OCI-LY1 (cell line): ENCODE measurements around the gene CSRNP2.

Experiments
- H2AFZ ChIP-seq: fragments of 200-600 bp; sonication (generic), shearing (Covaris generic); 2 replicates; pipeline ENCODE4 v1.6.0; 2014; ENCODE audit warnings: antibody characterized with exemption, mild to moderate bottlenecking, low read length
- H3F3A ChIP-seq: fragments of 200-600 bp; sonication (generic), shearing (Covaris generic); 2 replicates; pipeline ENCODE4 v1.6.0; 2014; ENCODE audit warnings: mild to moderate bottlenecking, antibody characterized with exemption, low read length, moderate library complexity; ENCODE audit not compliant: insufficient read depth
- H3K27ac ChIP-seq: fragments of 200-600 bp; sonication (generic); 2 replicates; pipeline ENCODE4 v1.5.1; 2014; ENCODE audit warnings: low read length, mixed run types, mild to moderate bottlenecking, low read depth; ENCODE audit not compliant: poor library complexity, severe bottlenecking
- H3K27me3 ChIP-seq: fragments of 200-600 bp; sonication (generic); 2 replicates; pipeline ENCODE4 v1.6.0; 2014; ENCODE audit warnings: antibody characterized with exemption, mild to moderate bottlenecking, low read length, moderate library complexity; ENCODE audit not compliant: insufficient read depth
- H3K36me3 ChIP-seq: fragments of 200-600 bp; sonication (generic); 2 replicates; pipeline ENCODE4 v1.6.1; 2014; ENCODE audit warnings: mild to moderate bottlenecking, antibody characterized with exemption, low read length, moderate library complexity, mixed read lengths; ENCODE audit not compliant: insufficient read depth
- H3K4me1 ChIP-seq: fragments of 200-600 bp; sonication (generic); 2 replicates; pipeline ENCODE4 v1.5.1; 2014; ENCODE audit warnings: mild to moderate bottlenecking, low read length, moderate library complexity; ENCODE audit not compliant: insufficient read depth, severe bottlenecking
- H3K4me2 ChIP-seq: fragments of 200-600 bp; sonication (generic), shearing (Covaris generic); 2 replicates; pipeline ENCODE4 v1.6.1; 2014; ENCODE audit warnings: low read length
- H3K4me3 ChIP-seq: fragments of 200-600 bp; sonication (generic); 2 replicates; pipeline ENCODE4 v1.5.1; 2014; ENCODE audit warnings: low read length, low read depth, mild to moderate bottlenecking, mixed read lengths; ENCODE audit not compliant: poor library complexity, severe bottlenecking
- H3K79me2 ChIP-seq: fragments of 200-600 bp; shearing (Covaris generic); 2 replicates; pipeline ENCODE4 v1.6.1; 2016; ENCODE audit warnings: mixed run types, low read length, mixed read lengths; ENCODE audit not compliant: insufficient read depth
- H3K9ac ChIP-seq: fragments of 200-600 bp; sonication (generic), shearing (Covaris generic); 2 replicates; pipeline ENCODE4 v1.6.1; 2014; ENCODE audit warnings: mild to moderate bottlenecking, low read length, mixed read lengths
- H3K9me2 ChIP-seq: fragments of 200-600 bp; sonication (generic), shearing (Covaris generic); 2 replicates; pipeline ENCODE4 v1.6.1; 2014; ENCODE audit warnings: low read depth, mild to moderate bottlenecking, low read length, mixed read lengths
- H3K9me3 ChIP-seq: fragments of 200-600 bp; shearing (Covaris generic); 2 replicates; pipeline ENCODE4 v1.6.1; 2014; ENCODE audit warnings: low read length, mixed read lengths
- H4K20me1 ChIP-seq: fragments of 200-600 bp; sonication (generic), shearing (Covaris generic); 2 replicates; pipeline ENCODE4 v1.6.0; 2016; ENCODE audit warnings: mild to moderate bottlenecking, low read length; ENCODE audit not compliant: insufficient read depth
- CTCF ChIP-seq: fragments of 200-600 bp; sonication (generic), shearing (Covaris generic); IDR thresholded peaks from 2 replicates; pipeline ENCODE4 v1.5.1; 2017; ENCODE audit warnings: mild to moderate bottlenecking, antibody characterized with exemption, low read length, moderate library complexity, mixed read lengths
- EZH2 ChIP-seq: fragments of 200-600 bp; sonication (generic), shearing (Covaris generic); IDR thresholded peaks from 2 replicates; pipeline ENCODE4 v1.8.0; 2017; ENCODE audit warnings: borderline replicate concordance, mixed run types, mild to moderate bottlenecking, antibody characterized with exemption, low read length, moderate library complexity, mixed read lengths

CSRNP2 gene

DNA sequence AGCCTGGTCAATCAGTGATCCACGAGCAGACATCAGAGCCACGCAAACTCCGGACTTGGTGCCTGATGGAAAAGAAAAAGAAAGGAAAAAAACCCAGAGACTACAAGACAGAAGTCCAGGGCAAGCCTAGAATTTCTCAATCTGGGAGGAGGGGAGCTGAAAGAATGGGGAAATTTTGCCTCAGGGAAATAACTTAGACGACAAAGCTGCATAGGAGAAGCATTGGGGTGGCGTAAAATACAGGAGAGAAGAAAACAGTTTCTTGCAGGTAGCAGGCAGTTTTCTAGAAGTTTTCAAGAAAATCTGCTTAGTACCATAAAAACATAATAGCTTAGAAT lies 54.6 kb downstream of the CSRNP2 start:
- H3K27me3 ChIP-seq: no peaks in the 10 kb centered on the region
- H3K27ac ChIP-seq: no peak overlapping the region
- TF ChIP-seq EZH2: no peak
- TF ChIP-seq CTCF: no peak
- no peak overlapping the region for H2AFZ ChIP-seq
- H3K4me3 ChIP-seq: no peak overlapping the region
- H4K20me1 ChIP-seq: no peaks in the 10 kb centered on the region
- H3K9ac ChIP-seq: no peak overlapping the region
- no peaks in the 10 kb centered on the region for H3F3A ChIP-seq
- H3K36me3 ChIP-seq: 0 out of 2 replicates have a peak, but pooled peaks cover 3% of the 10 kb centered on the region
- no peaks in the 10 kb centered on the region for H3K9me2 ChIP-seq
- H3K4me1 ChIP-seq: peaks cover 35% of the 10 kb centered on the region
- peaks cover 20% of the 10 kb centered on the region for H3K79me2 ChIP-seq
- H3K9me3 ChIP-seq: no peaks in the 10 kb centered on the region
- H3K4me2 ChIP-seq: no peak overlapping the region

DNA sequence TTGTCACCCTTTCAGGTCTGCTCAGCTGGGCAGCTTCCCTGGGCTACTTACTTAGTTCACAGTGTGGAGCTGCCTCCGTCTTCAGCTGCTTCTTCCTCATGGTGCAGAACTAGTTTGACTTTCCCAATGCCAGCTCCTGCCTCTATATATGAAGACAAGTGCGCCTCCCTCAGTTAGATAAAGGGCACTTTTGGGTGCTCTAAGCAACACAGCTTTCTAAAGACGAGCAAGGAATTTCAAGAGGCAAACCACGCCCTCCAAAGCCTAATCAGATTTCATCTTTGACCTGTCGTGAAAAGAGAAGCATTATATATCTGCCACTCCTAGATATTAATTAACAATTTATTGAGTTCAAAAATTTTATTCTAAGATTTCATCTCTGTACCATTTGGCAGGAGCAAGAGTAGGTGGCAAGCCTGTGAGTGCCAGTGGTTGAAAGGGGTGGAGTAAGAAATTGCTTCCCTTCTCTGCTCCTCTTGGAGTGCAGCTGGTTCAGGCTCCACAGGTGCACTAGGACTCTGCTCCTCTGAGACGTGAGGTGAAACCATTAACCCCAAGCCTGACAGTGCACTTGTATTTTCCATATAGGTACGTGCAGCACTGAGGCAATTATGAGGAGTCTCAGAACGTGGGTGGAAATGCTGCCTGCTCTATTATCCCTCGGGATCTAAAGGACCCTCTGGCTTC lies 55.1 kb downstream of the CSRNP2 start:
- H3K9ac ChIP-seq: no peak overlapping the region
- H3K27ac ChIP-seq: no peak overlapping the region
- H3F3A ChIP-seq: no peaks in the 10 kb centered on the region
- peaks cover 25% of the 10 kb centered on the region for H3K79me2 ChIP-seq
- H4K20me1 ChIP-seq: no peaks in the 10 kb centered on the region
- no peak overlapping the region; the same call in 1 of the 2 replicates for H3K4me2 ChIP-seq
- no peaks in the 10 kb centered on the region for H3K27me3 ChIP-seq
- 0 out of 2 replicates have a peak, but pooled peaks cover 3% of the 10 kb centered on the region for H3K36me3 ChIP-seq
- H3K4me1 ChIP-seq: peaks cover 35% of the 10 kb centered on the region
- no peak overlapping the region for H2AFZ ChIP-seq
- no peaks in the 10 kb centered on the region for H3K9me2 ChIP-seq
- no peaks in the 10 kb centered on the region for H3K9me3 ChIP-seq
- TF ChIP-seq CTCF: peak; percentile 60
- TF ChIP-seq EZH2: no peak
- no peak overlapping the region for H3K4me3 ChIP-seq

DNA sequence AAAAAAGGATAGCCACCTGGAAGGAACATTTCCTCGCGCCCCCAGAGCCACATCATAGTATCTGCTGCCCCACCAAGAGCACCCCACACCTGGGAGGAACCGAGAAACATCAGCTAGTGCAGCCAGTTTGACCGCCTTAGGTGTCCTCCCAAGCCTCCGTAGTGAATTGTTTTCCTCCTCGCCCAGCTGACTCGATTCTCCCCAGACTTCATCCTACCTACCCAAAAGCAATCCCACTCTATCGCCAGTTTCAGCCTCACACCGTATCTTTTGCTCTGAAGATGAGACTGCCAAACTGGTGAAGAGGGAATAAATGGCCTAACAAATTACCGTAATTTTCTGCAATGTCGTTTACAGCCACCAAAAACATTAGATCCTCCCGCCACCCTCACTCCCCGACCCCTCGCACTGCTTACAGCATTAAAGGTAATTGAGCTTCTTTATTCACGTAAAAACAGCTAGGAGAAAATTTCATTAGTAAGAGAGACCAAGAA lies 56.0 kb downstream of the CSRNP2 start:
- Histone ChIP-seq H3K36me3 (0 out of 2 replicates have a peak, but pooled peaks cover 3% of the 10 kb centered on the region), H3K4me1 (peaks cover 35% of the 10 kb centered on the region), H3K9me2 (no peaks in the 10 kb centered on the region), H3K9me3 (no peaks in the 10 kb centered on the region), H3K4me2 (no peak overlapping the region), H3K4me3 (no peak overlapping the region), H3K79me2 (peaks cover 34% of the 10 kb centered on the region), H3F3A (no peaks in the 10 kb centered on the region), H2AFZ (no peak overlapping the region), H4K20me1 (no peaks in the 10 kb centered on the region), H3K9ac (no peak overlapping the region), H3K27me3 (no peaks in the 10 kb centered on the region), H3K27ac (no peak overlapping the region)
- TF ChIP-seq CTCF (no peak), EZH2 (no peak)
